Neural progenitor cell (in vitro differentiated cells): ENCODE measurements around the gene ZFHX3.

Source experiments
- EZH2phosphoT487 ChIP-seq: fragments of 200-600 bp; sonication (generic); IDR thresholded peaks from 2 replicates; pipeline ENCODE4 v1.6.1; 2017; ENCODE audit warnings: antibody characterized with exemption
- TF ChIP-seq, protein P1 (sequence below): fragments of 200-600 bp; sonication (generic); IDR thresholded peaks from 2 replicates; pipeline ENCODE4 v1.5.1; 2017; ENCODE audit warnings: antibody characterized with exemption, mild to moderate bottlenecking

DNA sequence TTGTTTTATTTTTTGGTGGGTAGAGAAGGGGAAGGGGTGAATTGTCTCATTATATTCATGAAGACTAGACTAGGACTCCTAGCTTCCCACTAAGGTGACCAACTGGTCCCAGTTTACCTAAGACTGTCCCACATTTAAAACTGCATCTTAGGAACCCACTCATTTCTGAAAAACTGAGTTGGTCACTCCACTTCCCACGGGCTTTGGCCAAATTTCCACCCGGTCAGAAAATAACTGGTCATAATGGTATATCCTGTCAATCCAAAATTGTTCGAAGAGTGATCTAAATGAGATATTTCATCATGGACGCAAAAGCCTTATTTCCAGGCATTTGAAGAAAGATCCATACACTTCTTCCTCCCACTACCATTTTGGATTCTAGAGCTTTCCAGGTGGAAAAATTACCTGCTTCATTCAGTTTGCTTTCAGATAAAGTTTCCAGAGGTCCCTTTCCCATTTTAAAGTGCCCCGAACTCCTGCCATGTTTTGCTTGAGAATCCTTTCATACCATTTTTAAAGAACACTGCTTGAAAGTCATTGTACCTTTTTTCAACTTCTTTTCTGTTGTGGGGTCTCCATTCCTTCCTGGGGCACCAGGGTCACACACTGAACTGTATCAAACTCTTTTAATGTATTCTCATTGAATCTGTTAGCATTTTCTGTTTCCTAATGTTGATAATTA is 21.8 kb upstream of the ZFHX3 start:
- TF ChIP-seq, protein P1, sequence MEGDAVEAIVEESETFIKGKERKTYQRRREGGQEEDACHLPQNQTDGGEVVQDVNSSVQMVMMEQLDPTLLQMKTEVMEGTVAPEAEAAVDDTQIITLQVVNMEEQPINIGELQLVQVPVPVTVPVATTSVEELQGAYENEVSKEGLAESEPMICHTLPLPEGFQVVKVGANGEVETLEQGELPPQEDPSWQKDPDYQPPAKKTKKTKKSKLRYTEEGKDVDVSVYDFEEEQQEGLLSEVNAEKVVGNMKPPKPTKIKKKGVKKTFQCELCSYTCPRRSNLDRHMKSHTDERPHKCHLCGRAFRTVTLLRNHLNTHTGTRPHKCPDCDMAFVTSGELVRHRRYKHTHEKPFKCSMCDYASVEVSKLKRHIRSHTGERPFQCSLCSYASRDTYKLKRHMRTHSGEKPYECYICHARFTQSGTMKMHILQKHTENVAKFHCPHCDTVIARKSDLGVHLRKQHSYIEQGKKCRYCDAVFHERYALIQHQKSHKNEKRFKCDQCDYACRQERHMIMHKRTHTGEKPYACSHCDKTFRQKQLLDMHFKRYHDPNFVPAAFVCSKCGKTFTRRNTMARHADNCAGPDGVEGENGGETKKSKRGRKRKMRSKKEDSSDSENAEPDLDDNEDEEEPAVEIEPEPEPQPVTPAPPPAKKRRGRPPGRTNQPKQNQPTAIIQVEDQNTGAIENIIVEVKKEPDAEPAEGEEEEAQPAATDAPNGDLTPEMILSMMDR = no peak
- no peak for TF ChIP-seq EZH2phosphoT487
